Prostate gland (tissue), 2 donors: Measurements from ENCODE around the gene RRP1B.
"Not testable (repeated sequence)": the region's sequence is repeated elsewhere in the genome, so short reads cannot be mapped to it uniquely, and the experiment has no call there.

Source experiments
- CTCF ChIP-seq, 4 experiments: fragments of 200-600 bp in 2 of 4; fragments of 450-650 bp in 2 of 4; sonication (generic) in 2 of 4; IDR thresholded peaks; 1 replicate in 3 of 4; 2 replicates in 1 of 4; pipeline ENCODE4 v1.5.1; 2016 to 2019; ENCODE audit warnings: antibody characterized with exemption in 4 of 4, mild to moderate bottlenecking in 2 of 4, moderate library complexity in 2 of 4
- POLR2A ChIP-seq: fragments of 450-650 bp; IDR thresholded peaks from one replicate; pipeline ENCODE4 v1.6.1; 2016; ENCODE audit warnings: antibody characterized with exemption, mild to moderate bottlenecking
- POLR2AphosphoS5 ChIP-seq: sonication (generic); formaldehyde crosslinking; IDR thresholded peaks from one replicate; pipeline ENCODE4 v1.6.1; 2017; ENCODE audit warnings: antibody characterized with exemption

GRCh38 chr21:43699492-43699777, 40.1 kb downstream of the RRP1B start:
- not testable (repeated sequence) for TF ChIP-seq POLR2A; CTCF (IDR thresholded peaks at IDR 0.05); POLR2AphosphoS5
